ENCODE data around the gene ZNF892. TPM values are rescaled to one million over a fixed set of nuclear protein-coding genes. Genes with fewer than 3 reads are reported as not detected.
"Not testable (repeated sequence)": the region's sequence is repeated elsewhere in the genome, so short reads cannot be mapped to it uniquely, and the experiment has no call there.

Gene ZNF892
- total RNA-seq, 2 donors from 2014 or later = 2.2 to 3.2 TPM

DNA sequence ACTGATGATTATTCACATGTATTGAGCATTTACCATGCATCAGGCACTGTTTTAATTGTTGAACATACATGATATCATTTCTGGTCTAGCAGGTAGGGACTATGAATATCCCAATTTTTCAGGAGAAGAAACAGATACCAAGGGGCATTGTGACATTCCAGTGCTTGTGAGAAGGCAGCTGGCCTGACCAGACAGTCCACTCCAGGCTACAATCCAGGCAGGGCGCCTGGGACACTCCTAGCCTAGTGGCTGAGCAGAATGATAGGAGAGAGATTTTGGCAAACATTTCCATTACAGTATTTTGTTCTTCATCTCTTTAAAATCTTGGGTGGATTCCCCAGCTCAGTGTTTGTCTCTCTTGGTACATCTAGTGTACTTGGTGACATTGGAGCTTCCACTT lies 24.9 kb downstream of the ZNF892 start:
- peaks cover 0 to 53% of the 10 kb centered on the region in 2 donors for H3K9me3 ChIP-seq
- no peak for TF ChIP-seq CTCF (IDR thresholded peaks at IDR 0.05)

GRCh38 chr2:95234286-95234785 lies 27.0 kb downstream of the ZNF892 start:
- DNase-seq (ENCODE audit: low spot score) = no peak
- Histone ChIP-seq H3K4me1 (no peaks in the 10 kb centered on the region), H3K4me3 (no peak overlapping the region), H3K27me3 (no peaks in the 10 kb centered on the region), H3K36me3 (no peaks in the 10 kb centered on the region), H3K9me3 (peaks cover 0 to 50% of the 10 kb centered on the region in 2 donors), H3K27ac (no peak overlapping the region)
- no peak for TF ChIP-seq CTCF (IDR thresholded peaks at IDR 0.05)

More for the DNA sequence above, 24.9 kb downstream of the ZNF892 start:
- Histone ChIP-seq H3K4me1 (no peaks in the 10 kb centered on the region), H3K27ac (no peak overlapping the region), H3K36me3 (no peaks in the 10 kb centered on the region), H3K27me3 (no peaks in the 10 kb centered on the region), H3K4me3 (no peak overlapping the region)
- DNase-seq (ENCODE audit: low spot score) = no peak

- no peak for DNase-seq (ENCODE audit: low spot score)
- H3K4me3 ChIP-seq = no peak overlapping the region
- H3K9me3 ChIP-seq = peaks cover 0 to 47% of the 10 kb centered on the region in 2 donors
- H3K4me1 ChIP-seq = no peaks in the 10 kb centered on the region
- H3K27ac ChIP-seq = no peak overlapping the region
- no peaks in the 10 kb centered on the region for H3K27me3 ChIP-seq
- TF ChIP-seq CTCF (IDR thresholded peaks at IDR 0.05) = no peak
- H3K36me3 ChIP-seq = no peaks in the 10 kb centered on the region
Measured at GRCh38 chr2:95234816-95235215, 27.5 kb downstream of the ZNF892 start.

DNA sequence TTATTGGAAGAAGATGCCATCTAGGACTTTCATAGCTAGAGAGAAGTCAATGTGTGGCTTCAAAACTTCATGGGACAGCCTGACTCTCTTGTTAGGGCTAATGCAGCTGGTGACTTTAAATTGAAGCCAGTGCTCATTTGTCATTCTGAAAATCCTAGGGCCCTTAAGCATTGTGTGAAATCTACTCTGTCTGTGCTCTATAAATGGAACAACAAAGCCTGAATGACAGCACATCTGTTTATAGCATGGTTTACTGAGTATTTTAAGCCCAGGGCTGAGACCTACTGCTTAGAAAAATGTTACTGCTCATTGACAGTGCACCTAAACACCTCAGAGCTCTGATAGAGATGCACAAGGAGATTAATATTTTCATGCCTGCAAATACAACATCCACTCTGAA lies 30.8 kb downstream of the ZNF892 start:
- H3K36me3 ChIP-seq = no peaks in the 10 kb centered on the region
- peaks cover 0 to 65% of the 10 kb centered on the region in 2 donors for H3K9me3 ChIP-seq
- H3K27ac ChIP-seq = no peak overlapping the region
- H3K4me3 ChIP-seq = no peak overlapping the region
- no peaks in the 10 kb centered on the region for H3K4me1 ChIP-seq
- no peak for DNase-seq (ENCODE audit: low spot score)
- no peaks in the 10 kb centered on the region for H3K27me3 ChIP-seq
- no peak for TF ChIP-seq CTCF (IDR thresholded peaks at IDR 0.05)

DNA sequence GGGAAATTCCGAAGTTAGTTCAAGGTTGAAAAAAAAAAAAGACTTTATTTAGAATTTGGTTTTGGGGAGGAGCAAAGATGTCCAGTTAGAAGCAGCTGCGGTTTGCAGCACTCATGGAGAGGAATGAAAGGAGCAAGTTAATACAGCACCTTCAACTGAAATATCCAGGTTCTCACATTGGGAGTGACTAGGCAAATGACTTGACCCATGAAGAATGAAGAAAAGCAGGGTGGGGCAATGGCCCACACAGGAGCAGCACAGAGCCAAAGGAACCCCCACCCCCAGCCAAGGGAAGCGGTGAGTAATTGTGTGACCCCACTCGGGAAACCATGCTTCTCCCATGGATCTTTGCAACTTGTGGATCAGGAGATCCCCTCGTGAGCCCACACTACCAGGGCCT lies 32.8 kb downstream of the ZNF892 start:
- H3K36me3 ChIP-seq = no peaks in the 10 kb centered on the region
- H3K27ac ChIP-seq = no peak overlapping the region
- no peak overlapping the region for H3K4me3 ChIP-seq
- TF ChIP-seq CTCF (IDR thresholded peaks at IDR 0.05) = no peak
- H3K27me3 ChIP-seq = no peaks in the 10 kb centered on the region
- H3K4me1 ChIP-seq = no peaks in the 10 kb centered on the region
- H3K9me3 ChIP-seq = peaks cover 0 to 56% of the 10 kb centered on the region in 2 donors
- no peak for DNase-seq (ENCODE audit: low spot score)

- H3K27ac ChIP-seq = no peak overlapping the region
- H3K4me3 ChIP-seq = no peak overlapping the region
- no peak for TF ChIP-seq CTCF (IDR thresholded peaks at IDR 0.05)
- no peaks in the 10 kb centered on the region for H3K27me3 ChIP-seq
- H3K36me3 ChIP-seq = no peaks in the 10 kb centered on the region
- no peaks in the 10 kb centered on the region for H3K4me1 ChIP-seq
- peaks cover 0 to 57% of the 10 kb centered on the region in 2 donors for H3K9me3 ChIP-seq
- DNase-seq (ENCODE audit: low spot score) = no peak
Measured at GRCh38 chr2:95240556-95240955, 33.2 kb downstream of the ZNF892 start.

GRCh38 chr2:95242084-95242483 lies 34.8 kb downstream of the ZNF892 start:
- DNase-seq (ENCODE audit: low spot score); H3K36me3 ChIP-seq; H3K27me3 ChIP-seq; H3K27ac ChIP-seq; H3K4me3 ChIP-seq; H3K4me1 ChIP-seq: not testable (repeated sequence)
- H3K9me3 ChIP-seq = peaks cover 0 to 57% of the 10 kb centered on the region in 2 donors
